HG02981 (cell line): ENCODE data around the gene NIPBL.
"Not testable (repeated sequence)": the region's sequence is repeated elsewhere in the genome, so short reads cannot be mapped to it uniquely, and the experiment has no call there.

Source experiments
- ATAC-seq: cut with Tn5 transposase; IDR thresholded peaks from one replicate; pipeline ENCODE4 v1.9.1; 2021; ENCODE audit warnings: mild to moderate bottlenecking, moderate library complexity; ENCODE audit not compliant: unreplicated experiment

Gene NIPBL

DNA sequence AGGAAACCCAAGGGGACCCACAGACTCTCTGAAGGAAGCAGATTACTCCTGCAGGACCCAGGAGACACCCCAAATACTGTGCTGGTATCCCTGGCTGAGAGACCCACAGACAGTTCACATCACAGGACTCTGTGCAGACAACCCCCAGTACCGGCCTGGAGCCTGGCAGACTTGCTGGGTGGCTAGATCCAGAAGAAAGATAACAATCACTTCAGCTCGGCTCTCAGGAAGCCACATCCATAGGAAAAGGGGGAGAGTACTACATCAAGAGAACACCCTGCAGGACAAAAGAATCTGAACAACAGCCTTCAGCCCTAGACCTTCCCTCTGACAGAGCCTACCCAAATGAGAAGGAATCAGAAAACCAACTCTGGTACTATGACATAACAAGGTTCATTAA lies 206.4 kb downstream of the NIPBL start:
- ATAC-seq, result not testable (repeated sequence)

DNA sequence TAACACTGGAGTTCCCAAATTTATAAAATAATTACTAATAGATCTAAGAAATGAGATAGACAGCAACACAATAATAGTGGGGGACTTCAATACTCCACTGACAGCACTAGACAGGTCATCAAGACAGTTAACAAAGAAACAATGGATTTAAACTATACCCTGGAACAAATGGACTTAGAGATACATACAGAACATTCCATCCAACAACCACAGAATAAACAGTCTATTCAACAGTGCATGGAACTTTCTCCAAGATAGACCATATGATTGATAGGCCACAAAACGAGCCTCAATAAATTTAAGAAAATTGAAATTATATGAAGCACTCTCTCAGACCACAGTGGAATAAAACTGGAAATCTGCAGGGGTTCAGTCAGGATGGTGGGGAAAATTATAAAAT lies 209.5 kb downstream of the NIPBL start:
- ATAC-seq, result not testable (repeated sequence)

DNA sequence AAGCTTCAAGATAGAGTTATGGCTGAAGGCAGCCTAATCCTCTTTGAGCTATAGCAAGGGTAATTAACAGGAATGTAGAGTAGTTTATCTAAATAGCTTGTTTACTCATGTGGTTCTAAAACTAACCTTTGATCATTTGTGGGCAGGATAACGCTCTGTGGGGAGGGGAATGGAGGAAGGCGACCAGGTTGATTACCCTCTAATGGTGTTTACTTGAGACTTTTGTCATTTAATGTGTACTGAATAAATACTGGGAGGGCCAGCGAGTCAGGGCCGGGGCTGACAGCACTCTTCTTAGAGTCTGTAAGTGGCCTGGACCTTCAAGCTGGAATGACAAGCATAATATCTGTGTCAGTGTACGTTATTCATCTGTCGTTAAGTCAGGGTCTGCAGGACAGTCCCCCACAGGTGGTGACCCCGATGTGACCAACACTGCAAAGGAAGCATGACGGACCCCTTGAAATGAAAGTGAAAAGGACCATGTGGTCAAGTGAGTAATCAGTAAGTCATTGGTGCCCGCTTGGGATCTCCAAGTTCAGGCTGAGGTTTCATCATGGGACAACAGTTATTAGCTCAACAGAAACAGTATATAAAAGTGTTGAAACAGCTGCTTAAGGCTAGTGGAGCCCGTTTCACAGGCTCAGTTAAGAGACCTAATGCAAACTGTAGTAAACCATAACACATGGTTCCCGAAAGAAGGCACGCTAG lies 210.1 kb downstream of the NIPBL start:
- ATAC-seq, result no peak

DNA sequence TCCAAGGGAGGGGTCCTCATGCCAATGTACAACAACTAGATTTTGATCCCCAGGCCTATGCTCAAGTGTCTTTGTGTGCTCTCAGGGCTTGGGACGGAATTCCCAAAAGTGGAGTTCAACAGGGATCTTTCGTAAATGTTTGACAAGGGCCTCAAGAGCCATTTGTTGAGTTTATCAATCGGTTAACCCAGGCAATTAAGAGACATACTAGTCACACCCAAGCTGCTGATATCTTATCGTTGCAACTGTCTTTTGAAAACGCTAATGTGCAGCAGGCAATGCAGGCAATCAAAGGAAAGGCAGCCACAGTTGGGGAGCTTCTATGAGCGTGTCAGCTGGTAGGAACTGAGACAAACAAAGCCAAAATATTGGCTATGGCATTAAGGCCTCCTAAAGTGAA lies 211.4 kb downstream of the NIPBL start:
- ATAC-seq, result no peak

DNA sequence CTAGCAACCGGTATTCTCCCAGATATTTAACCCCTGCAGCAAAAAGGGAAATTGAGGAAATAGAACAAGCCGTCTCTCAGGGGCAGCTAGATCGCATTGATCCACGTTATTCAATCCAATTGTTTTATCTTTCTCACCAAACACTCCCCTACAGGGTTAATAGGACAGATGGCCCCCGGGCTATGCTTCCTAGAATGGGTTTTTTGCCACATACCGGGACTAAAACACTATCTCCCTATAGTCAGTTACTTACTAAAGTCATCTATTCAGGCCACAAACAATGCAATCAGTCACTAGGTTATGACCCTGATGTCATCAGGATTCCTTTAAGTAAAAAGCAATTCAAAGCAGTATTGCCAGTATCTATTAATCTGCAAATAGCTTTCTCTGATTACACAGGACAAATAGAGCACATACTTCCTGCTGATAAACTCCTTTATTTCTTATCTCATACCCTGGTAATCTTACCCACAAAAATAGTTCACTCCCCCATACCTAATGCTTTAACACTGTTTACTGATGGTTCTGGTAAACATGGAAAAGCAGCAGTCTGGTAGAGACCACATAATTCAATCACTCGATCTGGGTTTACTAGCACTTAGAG lies 213.7 kb downstream of the NIPBL start:
- ATAC-seq, result no peak

DNA sequence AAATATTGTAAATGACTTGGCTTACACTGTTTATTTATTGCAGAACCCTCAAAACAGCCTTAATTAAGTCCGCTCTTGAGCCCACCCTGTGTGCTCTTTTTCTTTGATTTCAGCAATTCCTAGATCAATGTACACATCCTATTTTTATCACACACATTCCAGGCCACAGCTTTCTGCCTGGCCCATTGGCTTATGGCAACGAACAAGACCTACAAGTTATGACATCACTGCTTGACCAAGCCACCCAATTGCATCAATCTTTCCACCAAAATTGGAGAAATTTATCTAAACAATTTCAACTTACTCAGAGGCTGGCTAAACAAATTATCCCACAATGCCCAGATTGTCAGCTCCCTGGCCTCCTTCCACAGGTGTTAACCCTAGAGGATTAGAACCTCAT lies 214.2 kb downstream of the NIPBL start:
- ATAC-seq, result no peak

DNA sequence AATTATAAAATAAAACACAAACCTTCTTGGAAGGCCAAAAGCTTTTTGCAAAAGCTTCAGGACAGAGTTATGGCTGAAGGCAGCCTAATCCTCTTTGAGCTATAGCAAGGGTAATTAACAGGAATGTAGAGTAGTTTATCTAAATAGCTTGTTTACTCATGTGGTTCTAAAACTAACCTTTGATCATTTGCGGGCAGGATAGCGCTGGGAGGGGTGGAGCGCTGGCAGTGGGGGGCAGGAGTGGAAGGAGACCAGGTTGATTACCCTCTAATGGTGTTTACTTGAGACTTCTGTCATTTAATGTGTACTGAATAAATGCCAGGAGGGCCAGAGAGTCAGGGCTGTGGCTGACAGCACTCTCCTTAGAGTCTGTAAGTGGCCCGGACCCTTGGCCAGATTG lies 217.2 kb downstream of the NIPBL start:
- ATAC-seq, result not testable (repeated sequence)

DNA sequence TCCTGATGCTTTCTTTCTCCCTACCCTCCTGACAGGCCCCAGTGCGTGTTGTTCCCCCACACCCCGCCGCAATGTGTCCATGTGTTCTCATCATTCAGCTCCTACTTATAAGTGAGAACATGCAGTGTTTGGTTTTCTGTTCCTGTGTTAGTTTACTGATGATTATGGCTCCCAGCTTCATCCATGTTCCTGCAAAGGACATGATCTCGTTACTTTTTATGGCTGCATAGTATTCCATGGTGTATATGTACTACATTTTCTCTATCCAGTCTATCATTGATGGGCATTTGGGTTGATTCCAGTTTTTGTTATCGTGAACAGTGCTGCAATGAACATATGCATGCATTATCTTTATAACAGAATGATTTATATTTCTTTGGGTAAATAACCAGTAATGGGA lies 222.7 kb downstream of the NIPBL start:
- ATAC-seq, result not testable (repeated sequence)

DNA sequence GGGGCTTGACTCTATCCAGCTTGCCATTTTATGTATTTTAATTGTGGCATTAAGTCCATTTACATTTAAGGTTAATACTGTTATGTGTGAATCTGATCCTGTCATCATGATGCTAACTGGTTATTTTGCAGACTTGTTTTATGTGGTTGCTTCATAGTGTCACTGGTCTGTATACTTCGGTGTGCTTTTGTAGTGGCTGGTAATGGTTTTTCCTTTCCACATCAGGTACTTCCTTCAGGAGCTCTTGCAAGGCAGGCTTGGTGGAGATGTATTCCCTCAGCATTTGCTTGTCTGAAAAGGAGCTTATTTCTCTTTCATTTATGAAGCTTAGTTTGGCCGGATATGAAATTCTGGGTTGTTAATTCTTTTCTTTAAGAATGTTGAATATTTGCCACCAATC lies 226.7 kb downstream of the NIPBL start:
- no peak for ATAC-seq

DNA sequence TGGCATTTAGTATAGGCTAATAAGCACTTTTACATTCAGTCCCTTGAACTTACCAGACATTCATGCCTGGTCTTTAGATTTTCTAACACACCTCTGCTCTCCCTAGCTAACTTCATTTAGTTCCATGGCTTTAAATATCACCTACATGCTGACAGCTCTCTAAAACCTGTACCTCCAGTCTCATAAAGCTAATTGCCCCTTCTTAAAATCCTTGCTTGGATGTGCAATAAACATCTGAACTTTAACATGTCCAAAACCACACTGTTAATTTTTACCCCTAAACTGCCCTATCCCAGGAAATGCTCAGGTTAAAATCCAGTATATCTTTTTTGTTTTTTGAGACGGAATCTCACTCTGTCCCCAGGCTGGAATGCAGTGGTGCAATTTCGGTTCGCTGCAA lies 232.8 kb downstream of the NIPBL start:
- ATAC-seq, result no peak

DNA sequence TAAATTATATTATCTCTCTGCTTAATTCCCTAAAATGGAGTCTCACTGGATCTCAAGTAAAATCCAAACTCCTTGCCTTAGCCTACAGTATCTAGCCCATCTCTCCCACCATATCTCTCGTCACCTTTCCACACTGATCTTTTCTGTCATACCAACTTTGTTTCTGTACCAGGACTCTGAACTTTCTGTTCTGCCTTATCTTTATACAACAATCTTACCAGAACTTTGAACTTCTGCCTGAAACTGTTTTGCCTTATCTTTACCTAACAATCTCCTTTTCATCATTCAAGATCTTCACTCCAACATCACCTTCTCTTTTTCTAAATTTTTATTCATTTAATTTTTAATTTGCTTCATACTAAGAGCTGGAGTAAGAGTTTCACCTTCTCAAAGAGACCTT lies 233.6 kb downstream of the NIPBL start:
- ATAC-seq, result no peak

DNA sequence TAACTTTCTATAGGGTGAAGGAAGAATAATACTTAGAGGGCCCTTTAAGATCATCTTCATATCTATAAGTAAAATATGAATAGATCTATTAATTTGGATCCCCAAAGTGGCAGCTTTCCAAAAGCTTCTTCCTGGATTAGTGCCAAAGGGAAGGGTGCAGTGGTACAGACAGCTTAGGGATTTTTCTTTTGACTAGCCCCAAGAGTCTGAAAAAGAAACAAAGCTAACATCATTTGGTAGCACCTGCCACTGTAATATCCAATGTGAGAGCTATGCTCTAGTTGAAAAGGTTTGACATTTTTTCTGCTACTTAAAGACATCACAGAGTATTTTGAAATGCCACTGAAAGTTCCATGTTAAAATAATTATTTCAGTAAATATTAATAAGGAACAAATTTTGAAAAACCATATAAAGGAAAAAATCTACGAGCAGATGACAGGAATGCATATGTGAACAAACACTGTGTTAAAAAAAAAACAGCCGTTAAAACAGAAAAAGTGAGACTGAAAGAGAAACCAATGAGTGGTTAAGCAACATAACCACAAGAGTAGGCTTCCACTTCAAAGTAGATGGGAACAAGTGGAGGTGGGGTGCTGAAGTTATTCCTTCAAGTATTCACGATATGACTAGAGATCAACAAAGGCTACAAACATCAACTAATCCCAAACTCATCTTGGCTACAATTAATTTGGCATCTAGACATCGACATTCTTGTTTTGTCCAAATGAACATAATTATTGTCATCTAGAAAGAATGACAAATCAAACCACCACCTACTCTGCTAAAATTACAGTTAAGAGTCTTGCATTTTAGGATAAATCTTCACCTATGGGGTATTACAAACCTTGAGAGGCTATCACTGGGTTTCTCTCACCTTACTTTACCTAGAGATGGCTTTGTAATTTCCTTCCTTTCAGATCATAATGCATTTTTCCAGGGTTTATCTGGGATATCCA lies 235.1 kb downstream of the NIPBL start:
- ATAC-seq, result peak; percentile 85

DNA sequence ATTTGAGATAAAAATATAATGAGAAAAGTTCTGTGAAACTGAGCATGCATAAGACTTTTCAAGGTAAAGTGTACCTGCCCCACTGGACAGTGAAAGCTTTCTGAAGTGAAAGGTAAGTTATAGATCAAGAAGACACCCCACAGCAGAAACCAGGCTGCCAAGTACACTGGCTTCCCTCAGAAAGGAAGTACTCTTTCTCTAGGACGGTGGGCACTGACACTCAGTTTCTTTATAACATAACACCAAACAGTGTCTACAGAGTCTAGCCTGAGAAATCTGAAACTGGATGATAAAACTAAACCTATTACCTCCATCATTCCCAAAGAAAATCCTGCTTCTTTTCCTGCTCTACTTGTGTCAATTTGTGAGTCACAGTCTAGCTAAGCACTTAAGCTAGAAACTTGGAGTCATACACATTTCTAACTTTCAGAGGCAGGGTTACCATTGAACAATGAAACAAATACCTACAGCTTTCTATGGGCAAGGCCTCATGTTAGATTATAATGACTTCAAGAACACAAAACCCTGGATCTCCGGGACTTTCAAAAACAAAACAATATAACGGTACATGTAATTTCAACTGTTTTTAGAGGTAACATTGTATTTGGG lies 235.9 kb downstream of the NIPBL start:
- ATAC-seq, result peak; percentile 34
